SU-DHL-6 (cell line): ENCODE results near the gene KLHL30.

Experiments used
- H2AFZ ChIP-seq: fragments of 200-600 bp; sonication (generic); 2 replicates; pipeline ENCODE4 v1.6.1; 2014; ENCODE audit warnings: low read depth, mild to moderate bottlenecking, moderate library complexity, mixed read lengths, antibody characterized with exemption, low read length; ENCODE audit not compliant: severe bottlenecking
- H3F3A ChIP-seq: fragments of 200-600 bp; shearing (Covaris generic); 2 replicates; pipeline ENCODE4 v1.6.0; 2016; ENCODE audit warnings: antibody characterized with exemption, mild to moderate bottlenecking; ENCODE audit not compliant: insufficient read depth
- H3K27ac ChIP-seq: fragments of 200-600 bp; sonication (generic); 2 replicates; pipeline ENCODE4 v1.5.1; 2016; ENCODE audit warnings: low read depth, mild to moderate bottlenecking, low read length, moderate library complexity, mixed read lengths
- H3K27me3 ChIP-seq: fragments of 200-600 bp; sonication (generic), shearing (Covaris generic); 2 replicates; pipeline ENCODE4 v1.6.0; 2014; ENCODE audit warnings: mild to moderate bottlenecking, low read length
- H3K36me3 ChIP-seq: fragments of 200-600 bp; sonication (generic); 2 replicates; pipeline ENCODE4 v1.6.1; 2014; ENCODE audit warnings: mild to moderate bottlenecking, low read length, mixed read lengths
- H3K4me2 ChIP-seq: fragments of 300-600, 200-600 bp; shearing (Covaris generic), sonication (generic); 2 replicates; pipeline ENCODE4 v1.6.0; 2014; ENCODE audit warnings: low read length, low read depth, mild to moderate bottlenecking; ENCODE audit not compliant: poor library complexity, severe bottlenecking
- H3K4me3 ChIP-seq: fragments of 200-600 bp; sonication (generic); 2 replicates; pipeline ENCODE4 v1.5.1; 2014; ENCODE audit warnings: antibody characterized with exemption, low read length, mild to moderate bottlenecking, mixed read lengths; ENCODE audit not compliant: insufficient read depth, poor library complexity, severe bottlenecking
- H3K79me2 ChIP-seq: fragments of 200-600 bp; sonication (generic); 2 replicates; pipeline ENCODE4 v1.6.1; 2014; ENCODE audit warnings: mild to moderate bottlenecking, low read length, moderate library complexity; ENCODE audit not compliant: insufficient read depth
- H3K9ac ChIP-seq: fragments of 200-600 bp; sonication (generic); 2 replicates; pipeline ENCODE4 v1.7.0; 2014; ENCODE audit warnings: mild to moderate bottlenecking, low read length
- H3K9me2 ChIP-seq: fragments of 200-600 bp; sonication (generic); replicated peaks from 2 replicates; pipeline ENCODE4 v1.6.1; 2014; ENCODE audit warnings: low read length; ENCODE audit not compliant: insufficient read depth
- H3K9me3 ChIP-seq: fragments of 200-600 bp; sonication (generic); 2 replicates; pipeline ENCODE4 v1.6.1; 2014; ENCODE audit warnings: low read length, mixed read lengths; ENCODE audit not compliant: insufficient read depth
- H4K20me1 ChIP-seq: fragments of 200-600 bp; sonication (generic); 2 replicates; pipeline ENCODE4 v1.6.1; 2014; ENCODE audit warnings: low read depth, mild to moderate bottlenecking, antibody characterized with exemption, low read length, moderate library complexity, mixed read lengths
- CTCF ChIP-seq: fragments of 200-600 bp; sonication (generic); IDR thresholded peaks from one replicate; pipeline ENCODE4 v1.5.1; 2017; ENCODE audit warnings: antibody characterized with exemption, mild to moderate bottlenecking, low read length, moderate library complexity; ENCODE audit not compliant: insufficient read depth, poor library complexity, severe bottlenecking
- EZH2phosphoT487 ChIP-seq: fragments of 200-600 bp; sonication (generic), shearing (Covaris generic); conservative IDR thresholded peaks from 2 replicates; pipeline ENCODE4 v1.6.1; 2018; ENCODE audit warnings: mild to moderate bottlenecking, antibody characterized with exemption, low read length, moderate library complexity, mixed read lengths

KLHL30 gene

GRCh38 chr2:238129166-238130010 is 9.1 kb upstream of the KLHL30 start:
- H3K4me2 ChIP-seq, result no peak overlapping the region
- no peak overlapping the region for H3K4me3 ChIP-seq
- no peaks in the 10 kb centered on the region for H3K27me3 ChIP-seq
- H3K36me3 ChIP-seq, result no peaks in the 10 kb centered on the region
- H3K9ac ChIP-seq, result no peak overlapping the region
- TF ChIP-seq EZH2phosphoT487 (no peak), CTCF (no peak)
- no peaks in the 10 kb centered on the region for H4K20me1 ChIP-seq
- H3K79me2 ChIP-seq, result no peaks in the 10 kb centered on the region
- H3K9me2 ChIP-seq, result no peaks in the 10 kb centered on the region
- H3K27ac ChIP-seq, result no peak overlapping the region
- no peaks in the 10 kb centered on the region for H3F3A ChIP-seq
- no peak overlapping the region for H2AFZ ChIP-seq
- H3K9me3 ChIP-seq, result 0 out of 2 replicates have a peak, but pooled peaks cover 4% of the 10 kb centered on the region

GRCh38 chr2:238130111-238130695 is 8.3 kb upstream of the KLHL30 start:
- H3K27me3 ChIP-seq, result no peaks in the 10 kb centered on the region
- no peaks in the 10 kb centered on the region for H4K20me1 ChIP-seq
- no peak overlapping the region for H3K4me2 ChIP-seq
- no peaks in the 10 kb centered on the region for H3F3A ChIP-seq
- 0 out of 2 replicates have a peak, but pooled peaks cover 4% of the 10 kb centered on the region for H3K9me3 ChIP-seq
- H2AFZ ChIP-seq, result no peak overlapping the region
- H3K9me2 ChIP-seq, result no peaks in the 10 kb centered on the region
- no peaks in the 10 kb centered on the region for H3K79me2 ChIP-seq
- H3K4me3 ChIP-seq, result no peak overlapping the region
- H3K36me3 ChIP-seq, result no peaks in the 10 kb centered on the region
- H3K27ac ChIP-seq, result no peak overlapping the region
- no peak for TF ChIP-seq CTCF
- no peak overlapping the region for H3K9ac ChIP-seq

- Histone ChIP-seq H4K20me1 (no peaks in the 10 kb centered on the region), H3K4me2 (no peak overlapping the region), H3K9me3 (0 out of 2 replicates have a peak, but pooled peaks cover 4% of the 10 kb centered on the region), H3K4me3 (no peak overlapping the region), H3K36me3 (no peaks in the 10 kb centered on the region), H3K9me2 (no peaks in the 10 kb centered on the region), H3K79me2 (no peaks in the 10 kb centered on the region), H2AFZ (no peak overlapping the region), H3K27ac (no peak overlapping the region), H3F3A (no peaks in the 10 kb centered on the region), H3K9ac (no peak overlapping the region), H3K27me3 (no peaks in the 10 kb centered on the region)
- TF ChIP-seq CTCF (no peak), EZH2phosphoT487 (no peak)
These were observed 7.5 kb upstream of the KLHL30 start for GRCh38 chr2:238130696-238131628.
